ENCODE measurements around the gene MS4A4A.

MS4A4A gene

GRCh38 chr11:60345489-60345888 lies 65.0 kb downstream of the MS4A4A start:
- in situ Hi-C loops (cut with MboI; ENCODE audit: low sequenced_read_pairs) = no loop called here

DNA sequence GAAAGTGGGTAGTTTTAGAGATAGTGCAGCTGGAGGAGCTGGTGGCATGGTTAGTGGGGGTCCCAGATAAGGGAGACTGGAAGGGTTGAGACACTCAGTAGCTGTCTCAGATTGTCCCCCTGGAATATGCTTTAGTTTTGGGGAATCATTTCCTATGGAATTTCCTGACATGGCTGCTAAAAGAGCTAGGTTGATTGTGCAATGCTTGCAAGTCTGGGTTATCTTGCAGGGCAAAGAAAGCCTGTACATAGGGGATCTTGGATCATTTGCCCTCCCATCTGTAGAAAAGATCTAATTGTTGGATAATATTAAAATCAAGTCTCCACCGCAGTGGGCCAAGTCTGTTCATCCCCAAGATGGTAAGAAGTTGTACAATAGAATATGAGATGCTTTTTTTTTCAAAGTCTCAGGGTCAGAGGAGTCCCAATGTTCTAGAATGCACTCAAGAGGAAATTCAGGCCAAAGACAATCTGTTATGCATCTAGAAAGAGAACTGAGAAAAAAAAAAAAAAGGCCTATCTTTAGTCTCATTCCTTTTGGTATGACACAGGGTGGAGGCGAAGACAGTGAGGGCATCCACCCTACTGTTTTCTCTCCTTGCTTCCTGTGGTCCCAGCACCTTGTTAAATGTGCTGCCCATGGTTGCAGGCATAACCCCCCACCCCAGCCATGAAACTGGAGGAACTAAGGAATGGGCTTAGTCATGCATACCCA lies 66.8 kb downstream of the MS4A4A start:
- in situ Hi-C loops (cut with MboI; ENCODE audit: low sequenced_read_pairs) = no loop called here

- in situ Hi-C loops (cut with MboI; ENCODE audit: low sequenced_read_pairs) = no loop called here
Observed at GRCh38 chr11:60348116-60348515, 67.7 kb downstream of the MS4A4A start.

- in situ Hi-C loops (cut with MboI; ENCODE audit: low sequenced_read_pairs) = loop anchor here (25.0 kb wide), 1 partner anchor 262 kb away; no protein-coding TSS in a partner anchor
Observed at GRCh38 chr11:60349990-60350389, 69.5 kb downstream of the MS4A4A start.

- in situ Hi-C loops (cut with MboI; ENCODE audit: low sequenced_read_pairs) = loop anchor here (25.0 kb wide), 1 partner anchor 255 kb away; no protein-coding TSS in a partner anchor
Observed at GRCh38 chr11:60357771-60358170, 77.3 kb downstream of the MS4A4A start.
